Inferior parietal cortex (tissue), 1 donor: ENCODE measurements around the gene CAB39L.
"Not testable (repeated sequence)": the region's sequence is repeated elsewhere in the genome, so short reads cannot be mapped to it uniquely, and the experiment has no call there.

Source experiments
- DNase-seq: peaks from one replicate; pipeline ENCODE4 v3.0.0-alpha.2; 2016; ENCODE audit errors: extremely low spot score

The CAB39L gene

DNA sequence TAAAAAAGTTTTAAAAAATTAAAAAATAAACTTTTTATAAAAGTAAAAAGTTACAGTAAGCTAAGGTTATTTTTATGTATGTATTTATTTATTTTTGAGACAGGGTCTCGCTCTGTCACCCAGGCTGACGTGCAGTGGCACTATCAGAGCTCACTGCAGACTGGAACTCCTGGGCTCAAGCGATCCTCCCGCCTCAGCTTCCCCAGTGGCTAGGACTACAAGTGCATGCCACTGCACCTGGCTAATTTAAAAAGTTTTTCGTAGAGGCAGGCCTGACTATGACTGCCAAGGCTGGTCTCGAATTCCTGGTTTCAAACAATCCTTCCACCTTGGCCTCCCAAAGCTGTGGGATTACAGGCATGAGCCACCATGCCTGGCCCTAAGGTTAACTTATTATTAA lies 132.0 kb downstream of the CAB39L start:
- no peak for DNase-seq

DNA sequence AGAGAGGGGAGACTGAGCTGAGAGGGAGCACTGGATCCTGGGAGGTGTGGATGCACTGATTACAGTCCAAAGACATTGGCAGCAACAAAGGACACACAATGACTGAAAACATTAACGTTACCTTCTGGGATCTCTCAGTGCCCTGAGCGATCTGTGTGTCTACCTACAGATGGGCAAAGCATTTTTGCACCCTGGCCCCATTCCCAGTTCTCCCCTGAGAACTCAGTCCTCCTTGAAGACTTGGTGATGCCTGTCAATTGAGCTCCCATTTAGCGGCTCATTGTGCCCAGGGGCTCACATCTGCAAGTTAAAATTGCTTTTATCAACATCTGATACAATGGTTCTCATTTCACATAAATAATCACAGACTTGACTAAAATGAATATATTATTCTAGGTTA lies 133.6 kb downstream of the CAB39L start:
- DNase-seq: no peak

DNA sequence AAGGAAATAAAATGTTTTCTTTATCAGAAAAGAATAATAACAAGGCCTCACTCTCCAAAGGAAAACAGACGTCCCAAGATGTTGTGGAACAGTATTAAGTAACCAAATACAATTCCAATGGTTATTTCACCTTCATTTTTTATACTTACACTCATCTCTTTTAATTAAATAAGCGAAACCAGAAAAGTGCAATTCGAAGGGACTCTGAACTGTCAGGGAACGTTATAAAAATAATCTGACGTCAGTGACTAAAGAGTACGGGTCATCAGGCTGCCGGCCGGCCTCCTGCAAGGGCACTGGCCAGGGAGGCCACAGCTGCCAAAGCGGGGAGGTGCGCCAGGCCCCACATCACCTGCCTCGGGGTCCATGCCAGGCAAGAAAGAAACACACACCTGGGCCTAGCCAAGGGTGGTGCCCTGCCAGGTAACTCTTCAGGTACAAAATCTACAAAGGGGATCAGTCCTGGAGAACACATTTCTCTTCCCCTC lies 134.9 kb downstream of the CAB39L start:
- DNase-seq: no peak

DNA sequence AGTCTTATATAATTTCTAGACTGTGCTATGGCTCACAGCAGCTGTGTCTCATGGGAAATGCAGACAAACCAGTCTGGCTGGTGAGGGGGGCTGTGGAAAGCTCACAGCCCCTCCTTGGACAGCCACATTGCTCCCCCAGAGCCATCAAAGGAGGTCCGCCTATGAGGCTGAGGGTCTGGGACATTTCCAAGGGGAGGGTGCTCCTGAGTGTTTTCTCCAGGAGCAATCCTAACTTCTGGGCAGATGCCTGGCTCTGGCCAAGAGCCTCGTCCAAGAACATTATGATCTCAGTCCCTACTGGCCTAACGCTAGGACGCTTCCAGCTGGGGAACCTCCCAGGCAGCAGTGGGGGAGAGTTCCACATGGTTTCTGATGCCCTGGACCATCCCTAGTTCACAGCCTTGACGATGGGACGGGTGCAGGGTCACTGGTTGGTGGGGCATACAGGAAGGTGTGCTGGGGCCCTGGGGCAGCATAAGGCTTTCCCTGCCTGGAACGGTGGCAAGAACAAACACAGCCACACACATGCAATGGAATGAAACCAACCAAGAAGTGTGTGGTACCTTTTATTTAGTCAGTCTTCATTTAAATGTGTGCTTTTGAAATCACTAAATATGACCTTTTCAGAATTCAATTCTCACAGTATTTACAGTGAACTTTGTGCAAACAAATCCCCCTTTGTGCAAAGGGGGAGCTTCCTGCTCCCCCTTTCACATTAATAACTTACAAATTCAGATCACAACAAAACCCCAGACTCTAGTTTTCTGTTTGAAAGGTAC lies 135.6 kb downstream of the CAB39L start:
- no peak for DNase-seq

DNA sequence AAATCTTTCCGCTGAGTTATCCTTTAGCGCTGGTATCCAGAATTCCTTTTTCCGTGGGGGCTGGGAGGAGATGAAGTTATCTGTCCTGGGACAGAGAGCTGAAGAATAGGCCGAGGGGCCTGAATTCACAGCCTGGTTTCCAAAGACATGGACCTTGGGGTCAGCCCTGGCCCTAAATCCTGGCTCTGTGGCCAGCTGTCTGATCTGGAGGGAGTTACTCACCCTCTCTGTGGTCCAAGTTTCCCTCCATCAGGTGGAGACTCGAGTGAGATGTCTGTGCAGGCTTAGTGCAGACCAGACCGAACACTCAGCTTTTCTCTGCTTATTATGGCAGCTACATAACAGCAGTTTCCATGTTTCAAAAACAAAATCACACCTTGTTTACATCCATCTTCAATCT lies 136.5 kb downstream of the CAB39L start:
- no peak for DNase-seq

DNA sequence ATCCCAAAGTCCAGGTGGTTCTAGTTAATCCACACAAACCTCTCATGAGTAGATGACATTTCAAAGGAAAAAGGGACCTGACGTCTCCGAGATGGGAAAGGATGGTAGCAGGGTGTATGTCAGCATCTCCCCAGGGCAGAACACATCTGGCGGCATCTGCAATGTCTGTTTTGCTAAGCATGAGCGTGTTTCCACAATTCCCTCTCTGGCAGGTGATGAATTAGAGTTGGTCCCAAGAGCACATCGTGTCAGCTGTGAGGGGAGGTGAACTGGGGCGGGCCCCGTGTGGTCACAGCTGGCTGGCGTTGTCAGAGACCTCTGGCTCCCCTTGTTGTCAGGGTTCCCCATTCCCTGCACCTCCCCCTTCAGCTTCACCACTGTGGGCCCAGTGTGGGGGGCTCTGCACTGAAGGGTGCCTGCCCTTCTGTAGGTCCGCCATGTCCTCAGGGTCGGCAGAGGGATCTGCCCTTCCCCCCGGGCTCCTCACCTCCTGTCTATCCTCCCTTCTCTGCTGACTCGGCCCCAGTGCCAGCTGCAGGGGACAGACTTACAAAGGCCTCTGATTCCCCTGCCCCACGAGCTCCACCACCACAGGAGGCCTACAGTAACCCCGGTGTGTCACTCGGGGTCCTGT lies 138.0 kb downstream of the CAB39L start:
- DNase-seq: no peak

DNA sequence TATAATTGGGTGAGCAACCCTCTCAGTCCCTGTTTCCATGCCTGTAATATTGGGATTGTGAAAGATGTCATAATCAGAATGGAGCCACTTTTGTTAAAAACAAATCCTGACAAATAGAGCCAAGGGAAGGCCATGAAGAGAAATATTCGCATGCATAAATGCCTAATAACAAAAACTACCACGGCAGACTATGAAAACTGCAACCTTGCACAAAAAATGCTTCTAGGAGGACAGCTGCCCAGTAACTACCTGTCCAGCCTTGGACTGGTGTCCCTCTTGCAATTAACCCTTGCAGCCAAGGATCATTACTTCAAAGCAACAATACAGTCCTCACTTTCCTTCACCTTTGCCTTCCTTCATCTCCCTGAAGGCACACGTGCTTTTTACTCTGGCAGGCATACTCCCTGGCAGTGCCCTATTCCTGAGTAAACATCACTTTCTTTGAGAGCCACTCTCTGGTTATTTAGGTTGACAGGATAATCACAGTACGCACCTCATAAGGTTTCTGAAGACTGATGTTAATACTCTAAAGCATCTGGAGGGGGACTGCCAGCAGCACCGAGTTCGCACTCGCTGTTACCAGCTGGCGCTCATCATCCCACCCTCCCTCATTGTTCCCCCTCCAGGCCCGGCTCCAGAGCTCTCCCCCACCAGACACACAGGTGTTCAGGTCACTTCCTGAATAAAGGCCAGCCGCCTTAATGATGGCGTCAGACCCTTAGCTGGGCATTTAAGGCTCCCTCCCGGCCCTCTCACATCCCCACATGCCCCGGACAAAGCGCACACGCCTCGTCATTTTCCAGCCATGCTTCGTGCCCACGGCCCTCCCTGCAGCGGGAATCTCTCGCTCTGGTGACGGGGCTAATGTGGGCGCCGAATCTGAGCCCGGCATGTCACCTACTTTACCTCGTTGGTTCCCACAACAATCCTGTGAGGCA lies 138.8 kb downstream of the CAB39L start:
- DNase-seq: no peak

DNA sequence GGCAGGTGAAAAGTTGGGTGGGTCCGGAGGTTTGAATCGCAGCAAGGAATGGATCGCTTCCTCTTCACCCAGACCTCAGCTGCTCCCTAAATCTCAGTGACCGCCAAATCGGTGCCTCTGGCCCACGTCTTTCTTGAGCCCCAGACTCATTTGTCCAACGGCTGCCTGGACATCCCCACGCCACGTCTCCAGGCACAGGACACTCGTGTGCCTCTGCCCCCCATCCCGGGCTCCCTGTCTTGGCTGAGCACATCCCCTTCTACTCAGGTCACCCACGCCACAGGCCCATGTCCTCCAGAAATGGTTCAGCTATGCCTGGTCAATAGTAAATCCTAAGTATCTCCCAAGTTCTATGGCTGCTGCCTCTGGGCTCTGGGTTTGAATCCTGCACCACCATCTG lies 139.5 kb downstream of the CAB39L start:
- DNase-seq: no peak

DNA sequence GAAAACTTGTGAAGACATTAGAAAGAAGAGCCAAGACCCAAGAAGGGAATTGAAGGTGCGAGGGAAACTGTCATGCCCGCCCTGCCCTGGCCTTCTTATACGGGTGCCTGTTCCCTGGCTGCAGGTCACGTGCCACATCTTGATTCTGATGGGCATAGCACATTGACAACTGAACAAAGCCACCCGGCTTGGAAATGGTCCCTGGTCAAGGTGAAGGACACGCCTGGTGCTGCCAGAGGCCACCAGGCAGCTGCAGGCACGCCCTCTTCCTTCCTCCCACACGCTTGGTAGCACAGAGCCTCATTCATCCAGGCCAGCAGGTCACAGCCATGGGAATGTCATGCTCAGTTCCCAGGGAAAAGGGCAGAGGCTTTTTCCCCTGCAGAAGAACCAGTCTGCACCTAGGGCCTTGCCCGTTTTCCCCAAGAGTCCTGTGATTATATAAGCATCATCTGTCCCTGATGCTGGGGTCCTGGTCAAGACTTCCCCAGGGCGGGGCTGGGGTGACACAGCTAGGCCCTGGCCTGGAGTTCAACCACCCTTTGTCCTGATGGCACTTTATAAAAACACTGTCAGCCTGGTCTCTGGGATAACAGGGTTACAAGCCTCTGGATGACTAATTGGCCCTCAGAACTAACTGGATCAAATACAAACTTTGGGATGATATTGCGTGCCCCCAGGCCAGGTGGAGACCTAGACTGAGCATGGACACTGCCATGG lies 140.2 kb downstream of the CAB39L start:
- no peak for DNase-seq

DNA sequence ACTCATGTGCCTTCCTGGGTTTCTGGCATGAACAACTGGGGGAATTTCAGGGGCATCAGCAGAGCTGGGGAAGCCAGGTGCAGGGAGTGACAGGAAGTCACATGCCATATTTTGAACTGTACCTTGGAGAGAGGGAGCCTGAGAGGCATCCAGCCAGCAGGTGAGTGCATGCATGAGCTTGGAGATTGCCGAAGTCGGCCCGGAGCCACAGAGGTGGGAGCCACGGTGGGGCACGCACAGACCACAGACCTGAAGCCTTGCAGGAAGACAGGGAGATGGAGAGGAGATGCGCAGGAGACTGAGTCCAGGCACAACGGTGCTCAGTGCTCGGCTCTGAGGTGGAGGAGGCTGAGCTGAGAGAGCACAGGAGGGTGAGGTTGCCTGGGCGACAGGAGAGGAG lies 141.0 kb downstream of the CAB39L start:
- no peak for DNase-seq

DNA sequence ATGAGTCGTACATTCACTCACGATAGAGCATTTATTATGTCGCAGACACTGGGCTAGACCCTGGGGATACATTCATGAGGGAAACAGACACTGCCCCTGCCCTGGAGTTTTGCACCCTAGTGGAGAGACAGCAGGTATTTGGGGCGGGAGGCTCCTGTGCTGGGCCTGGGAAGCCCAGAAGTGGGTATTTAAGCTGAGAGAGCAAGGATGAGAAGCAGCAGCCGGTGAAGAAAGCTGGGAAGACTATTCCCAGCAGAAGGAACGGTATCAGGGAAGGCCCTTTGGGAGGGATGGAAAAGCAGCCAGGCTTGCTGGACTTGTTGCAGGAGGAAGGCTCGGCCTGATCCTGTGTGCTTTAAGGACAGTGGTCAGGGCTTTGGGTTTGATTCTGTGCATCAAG lies 141.6 kb downstream of the CAB39L start:
- DNase-seq: no peak

DNA sequence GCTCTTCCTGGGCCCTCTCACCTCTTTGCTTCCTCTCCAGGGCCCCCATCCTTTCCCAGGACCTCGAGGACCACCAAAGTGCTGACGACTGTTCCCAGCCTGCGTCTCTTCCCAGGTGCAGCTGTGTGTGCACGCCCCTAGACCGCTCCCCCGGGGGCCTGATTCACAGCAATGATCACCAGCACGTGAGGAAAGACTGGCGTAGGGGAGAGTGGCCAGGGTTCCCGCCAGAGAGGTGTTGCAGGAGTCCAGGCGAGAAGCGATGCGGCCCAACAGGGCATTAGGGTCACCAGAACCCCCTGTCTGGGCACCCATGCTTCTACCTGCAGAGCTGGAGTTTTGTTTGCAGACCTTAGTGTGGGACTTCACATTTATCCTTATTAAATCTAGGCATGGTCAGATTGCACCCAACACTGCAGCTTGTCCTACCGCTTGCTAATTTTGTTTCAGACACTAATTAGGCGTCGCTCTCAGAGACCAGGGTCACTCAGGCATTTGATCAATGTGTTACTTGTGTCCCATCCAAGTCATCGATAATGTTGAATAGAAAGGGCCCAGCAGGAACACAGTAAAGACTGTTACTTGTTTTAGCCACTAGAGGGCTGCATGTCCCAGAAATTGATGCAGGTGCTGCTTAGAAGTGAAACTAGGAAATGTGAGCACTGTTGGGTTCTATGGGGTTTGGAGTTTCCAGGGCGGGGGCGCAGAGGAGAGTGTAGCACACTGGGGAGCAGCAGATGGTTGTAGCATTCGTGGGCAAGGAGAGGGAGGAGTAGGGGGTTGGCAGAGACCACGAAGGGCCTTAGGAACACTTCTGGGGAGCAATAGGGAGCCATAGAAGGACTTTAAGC lies 142.9 kb downstream of the CAB39L start:
- peak; percentile 84 for DNase-seq

DNA sequence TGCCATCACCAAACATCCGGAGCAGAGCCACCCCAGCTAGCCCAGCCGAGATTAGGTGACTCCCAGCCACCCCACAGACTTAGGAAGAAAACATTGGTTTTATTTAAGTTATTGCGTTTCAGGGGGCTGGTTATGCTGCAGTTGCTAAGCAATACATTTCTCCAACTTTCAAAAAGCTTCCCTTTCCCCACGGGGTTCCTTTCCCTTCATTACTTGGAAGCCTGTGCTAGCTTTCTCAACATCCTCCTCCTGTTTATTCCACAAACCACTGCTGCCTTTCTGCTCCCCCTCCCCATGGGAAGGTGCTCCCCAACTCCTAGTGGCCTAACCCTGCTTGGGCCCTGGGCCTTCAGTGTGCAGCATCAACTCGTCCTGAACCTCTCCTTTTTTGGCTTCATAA lies 143.6 kb downstream of the CAB39L start:
- no peak for DNase-seq

DNA sequence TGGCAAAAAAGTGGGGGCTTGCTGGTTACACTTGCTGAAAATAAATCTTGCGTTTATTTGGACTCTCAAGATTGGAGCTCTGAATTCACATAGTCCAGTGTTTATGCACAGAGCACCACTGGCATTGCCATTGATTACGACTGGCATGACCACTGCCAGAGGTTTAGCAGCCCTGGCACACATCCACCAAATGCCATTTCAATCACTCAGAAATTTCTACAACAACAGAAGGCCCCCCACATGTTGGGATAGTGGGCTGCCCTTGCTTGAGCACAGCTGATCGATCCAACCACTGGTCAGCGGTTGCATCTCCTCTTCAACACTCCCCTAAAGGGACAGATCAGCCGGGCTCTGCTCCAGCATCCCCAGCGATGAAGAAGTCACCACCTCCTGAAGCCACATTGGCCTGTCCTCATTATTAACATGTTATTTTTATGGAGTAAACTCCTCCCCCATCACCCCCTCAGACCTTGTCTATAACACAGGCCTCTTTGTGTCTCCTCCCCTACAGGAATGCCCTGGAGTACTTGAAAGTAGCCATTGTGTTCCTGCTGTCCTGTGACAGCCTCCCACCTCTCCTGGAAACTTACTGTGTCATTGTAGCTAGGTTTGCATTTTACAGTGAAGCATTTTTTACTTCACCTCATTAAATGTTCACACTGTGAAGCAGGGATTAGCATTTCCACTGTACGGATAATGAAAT lies 144.8 kb downstream of the CAB39L start:
- no peak for DNase-seq

DNA sequence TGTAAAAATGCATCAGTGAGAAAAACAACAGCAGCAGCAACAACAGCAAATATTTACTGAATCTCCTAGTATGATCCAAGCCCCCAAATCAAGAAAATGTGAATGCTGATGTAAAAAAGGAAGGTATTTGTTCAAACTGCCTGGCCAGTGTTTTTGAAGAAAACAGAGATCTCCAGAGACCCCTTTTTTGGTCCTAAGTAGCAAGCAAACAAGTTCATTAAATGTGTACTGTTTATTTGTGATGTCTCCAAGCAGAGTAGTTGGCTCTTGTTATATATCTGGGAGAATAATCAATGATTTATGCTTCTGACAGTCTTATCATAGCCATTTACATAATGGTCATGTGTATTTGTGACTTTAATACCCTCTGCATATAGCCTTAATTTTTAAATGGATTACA lies 145.4 kb downstream of the CAB39L start:
- DNase-seq: no peak

DNA sequence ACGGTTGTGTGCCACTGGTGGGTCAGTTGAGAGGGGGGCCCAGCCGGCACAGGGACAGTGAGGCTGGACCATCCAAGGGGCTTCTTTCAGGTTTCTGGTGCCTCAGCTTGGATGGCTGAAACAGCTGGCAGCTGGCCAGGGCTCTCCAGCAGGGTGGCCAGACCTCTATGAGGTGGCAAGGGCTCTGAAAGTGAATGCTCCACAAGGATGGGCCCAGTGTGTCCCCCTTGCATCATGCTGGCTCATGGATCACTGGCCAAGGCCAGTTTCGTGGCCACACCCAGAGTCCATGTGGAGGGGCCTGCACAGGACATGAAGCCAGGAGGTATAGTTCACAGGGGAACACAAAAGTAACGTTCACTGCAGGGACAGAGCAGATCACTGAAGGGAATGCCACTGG lies 146.5 kb downstream of the CAB39L start:
- DNase-seq: no peak

DNA sequence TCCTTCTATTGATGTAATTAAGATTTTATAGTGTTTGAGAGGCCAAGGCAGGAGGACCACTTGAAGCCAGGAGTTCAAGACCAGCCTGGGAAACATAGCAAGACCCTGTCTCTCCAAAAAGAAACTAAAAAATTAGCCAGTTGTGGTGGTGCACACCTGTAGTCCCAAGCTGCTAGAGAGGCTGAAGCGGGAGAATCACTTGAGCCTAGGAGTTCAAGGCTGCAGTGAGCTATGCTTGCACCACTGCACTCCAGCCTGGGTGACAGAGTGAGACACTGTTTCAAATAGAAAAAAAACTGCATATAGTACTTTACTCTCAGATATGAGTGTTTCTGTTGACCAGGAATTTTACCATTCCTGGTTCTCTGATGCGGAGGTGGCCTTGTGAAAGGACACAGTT lies 147.2 kb downstream of the CAB39L start:
- no peak for DNase-seq

DNA sequence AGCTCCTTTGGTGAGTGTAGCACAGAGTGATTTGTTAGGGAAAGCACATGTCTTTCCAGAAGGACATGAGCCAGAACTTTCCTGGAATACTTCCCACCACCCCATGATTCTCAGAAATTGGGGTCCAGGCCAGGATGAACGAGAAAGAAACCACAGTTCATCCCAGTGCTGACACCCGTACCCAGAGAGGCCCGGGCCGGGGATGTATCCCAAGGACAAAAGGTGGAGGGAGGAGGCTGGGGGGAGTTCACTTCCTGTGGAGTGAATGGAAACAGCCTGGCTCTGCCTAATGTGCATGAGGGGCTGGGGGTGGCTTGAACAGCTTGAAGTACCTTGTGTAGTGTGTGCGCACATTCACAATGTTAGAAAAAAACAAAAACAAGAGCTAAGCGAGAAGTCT lies 148.6 kb downstream of the CAB39L start:
- DNase-seq: no peak

DNA sequence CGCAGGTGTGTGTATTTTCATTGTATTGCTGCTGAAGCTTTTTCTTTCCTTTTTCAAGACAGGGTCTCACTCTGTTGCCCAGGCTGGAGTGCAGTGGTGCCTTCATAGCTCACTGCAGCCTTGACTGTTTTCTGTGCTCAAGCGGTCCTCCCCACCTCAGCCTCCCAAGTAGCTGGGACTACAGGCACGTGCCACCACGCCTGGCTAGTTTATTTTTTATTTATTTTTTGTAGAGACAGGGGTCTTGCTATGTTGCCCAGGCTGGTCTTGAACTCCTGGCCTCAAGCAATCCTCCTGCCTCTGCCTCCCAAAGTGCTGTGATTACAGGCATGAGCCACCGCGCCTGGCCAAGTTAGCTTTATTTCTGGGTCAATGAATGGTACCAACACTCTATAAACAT lies 149.1 kb downstream of the CAB39L start:
- DNase-seq: not testable (repeated sequence)
